ENCODE results near the gene RAB27A.

RAB27A gene

GRCh38 chr15:55289746-55290527 is at the start of gene RAB27A:
Gene RAB27A (minus strand): TSS chr15:55289813. CDS start chr15:55234934, 54,879 bp downstream.
- TF ChIP-seq FOXM1 (IDR thresholded peaks at IDR 0.05; ENCODE audit: borderline replicate concordance) (no peak), CTBP1 (IDR thresholded peaks at IDR 0.05; ENCODE audit: borderline replicate concordance) (no peak), TARDBP (IDR thresholded peaks at IDR 0.05) (no peak), ELF4 (IDR thresholded peaks at IDR 0.05) (no peak), ARNT (IDR thresholded peaks at IDR 0.05) (no peak), SP1 (IDR thresholded peaks at IDR 0.05) (no peak), NFRKB (IDR thresholded peaks at IDR 0.05) (no peak), L3MBTL2 (conservative IDR thresholded peaks at IDR 0.05) (no peak), LEF1 (IDR thresholded peaks at IDR 0.05; ENCODE audit: borderline replicate concordance) (no peak)
- POLR2A ChIA-PET, result no interaction called here
- peak; percentile 56 for DNase-seq (ENCODE audit: extremely low spot score)
- CTCF ChIA-PET, result interaction anchor here (1.1 kb wide), 1 partner anchor 73 kb away, joined by 5 read pairs; no protein-coding TSS in a partner anchor

GRCh38 chr15:55337160-55337559 is 47.5 kb upstream of the RAB27A start:
- TF ChIP-seq L3MBTL2 (conservative IDR thresholded peaks at IDR 0.05) (no peak), NFRKB (IDR thresholded peaks at IDR 0.05) (no peak), BHLHE40 (IDR thresholded peaks at IDR 0.05; ENCODE audit: borderline replicate concordance) (no peak), FOXA1 (IDR thresholded peaks at IDR 0.05) (no peak), ARNT (IDR thresholded peaks at IDR 0.05) (no peak), FOXM1 (IDR thresholded peaks at IDR 0.05; ENCODE audit: borderline replicate concordance) (no peak)
- DNase-seq (ENCODE audit: extremely low spot score), result no peak
- CTCF ChIA-PET, result no interaction called here
- POLR2A ChIA-PET, result no interaction called here

- DNase-seq (ENCODE audit: extremely low spot score), result no peak
- ChIA-PET CTCF (no interaction called here), POLR2A (no interaction called here)
- TF ChIP-seq ELF4 (IDR thresholded peaks at IDR 0.05), result no peak
- TF ChIP-seq CTBP1 (IDR thresholded peaks at IDR 0.05; ENCODE audit: borderline replicate concordance), result no peak
- no peak for TF ChIP-seq BHLHE40 (IDR thresholded peaks at IDR 0.05; ENCODE audit: borderline replicate concordance)
- no peak for TF ChIP-seq FOXK2 (IDR thresholded peaks at IDR 0.05)
- no peak for TF ChIP-seq FOXM1 (IDR thresholded peaks at IDR 0.05; ENCODE audit: borderline replicate concordance)
- TF ChIP-seq ZNF384 (IDR thresholded peaks at IDR 0.05), result no peak
- TF ChIP-seq ARNT (IDR thresholded peaks at IDR 0.05), result no peak
- TF ChIP-seq NFRKB (IDR thresholded peaks at IDR 0.05), result no peak
- TF ChIP-seq HDGF (IDR thresholded peaks at IDR 0.05; ENCODE audit: borderline replicate concordance), result no peak
- TF ChIP-seq L3MBTL2 (conservative IDR thresholded peaks at IDR 0.05), result no peak
- no peak for TF ChIP-seq SUZ12 (IDR thresholded peaks at IDR 0.05)
Observed at GRCh38 chr15:55334997-55335396, 45.4 kb upstream of the RAB27A start.

- CTCF ChIA-PET, result no interaction called here
- DNase-seq (ENCODE audit: extremely low spot score), result no peak
- no peak for TF ChIP-seq L3MBTL2 (conservative IDR thresholded peaks at IDR 0.05)
- TF ChIP-seq HDGF (IDR thresholded peaks at IDR 0.05; ENCODE audit: borderline replicate concordance), result no peak
- no peak for TF ChIP-seq FOXA1 (IDR thresholded peaks at IDR 0.05)
- no peak for TF ChIP-seq CTBP1 (IDR thresholded peaks at IDR 0.05; ENCODE audit: borderline replicate concordance)
- TF ChIP-seq FOXK2 (IDR thresholded peaks at IDR 0.05), result no peak
- TF ChIP-seq ARNT (IDR thresholded peaks at IDR 0.05), result no peak
- no peak for TF ChIP-seq FOXM1 (IDR thresholded peaks at IDR 0.05; ENCODE audit: borderline replicate concordance)
- POLR2A ChIA-PET, result no interaction called here
Observed at GRCh38 chr15:55334371-55334770, 44.8 kb upstream of the RAB27A start.

- TF ChIP-seq L3MBTL2 (conservative IDR thresholded peaks at IDR 0.05) (no peak), ZNF384 (IDR thresholded peaks at IDR 0.05) (no peak), LEF1 (IDR thresholded peaks at IDR 0.05; ENCODE audit: borderline replicate concordance) (no peak), FOXA1 (IDR thresholded peaks at IDR 0.05) (no peak), NFRKB (IDR thresholded peaks at IDR 0.05) (no peak), SP1 (IDR thresholded peaks at IDR 0.05) (no peak), FOXM1 (IDR thresholded peaks at IDR 0.05; ENCODE audit: borderline replicate concordance) (no peak), PKNOX1 (IDR thresholded peaks at IDR 0.05) (no peak), FOXK2 (IDR thresholded peaks at IDR 0.05) (no peak), CTBP1 (IDR thresholded peaks at IDR 0.05; ENCODE audit: borderline replicate concordance) (no peak), ARNT (IDR thresholded peaks at IDR 0.05) (no peak), ELF4 (IDR thresholded peaks at IDR 0.05) (no peak), HDGF (IDR thresholded peaks at IDR 0.05; ENCODE audit: borderline replicate concordance) (no peak), BHLHE40 (IDR thresholded peaks at IDR 0.05; ENCODE audit: borderline replicate concordance) (no peak), SUZ12 (IDR thresholded peaks at IDR 0.05) (no peak), TARDBP (IDR thresholded peaks at IDR 0.05) (no peak)
- ChIA-PET POLR2A (interaction anchor here (1.5 kb wide), 1 partner anchor 8 kb away, joined by 4 read pairs; the partner anchor contains the start of genes PIGB and PIGBOS1), CTCF (no interaction called here)
- DNase-seq (ENCODE audit: extremely low spot score), result no peak
Observed at GRCh38 chr15:55327387-55327786, 37.8 kb upstream of the RAB27A start.

GRCh38 chr15:55322467-55322866 is 32.9 kb upstream of the RAB27A start:
- TF ChIP-seq TARDBP (IDR thresholded peaks at IDR 0.05) (no peak), FOXA1 (IDR thresholded peaks at IDR 0.05) (no peak), LEF1 (IDR thresholded peaks at IDR 0.05; ENCODE audit: borderline replicate concordance) (no peak), ARNT (IDR thresholded peaks at IDR 0.05) (no peak), CTBP1 (IDR thresholded peaks at IDR 0.05; ENCODE audit: borderline replicate concordance) (no peak), NFRKB (IDR thresholded peaks at IDR 0.05) (no peak), FOXM1 (IDR thresholded peaks at IDR 0.05; ENCODE audit: borderline replicate concordance) (no peak), L3MBTL2 (conservative IDR thresholded peaks at IDR 0.05) (no peak), ZNF384 (IDR thresholded peaks at IDR 0.05) (no peak), BHLHE40 (IDR thresholded peaks at IDR 0.05; ENCODE audit: borderline replicate concordance) (no peak), PKNOX1 (IDR thresholded peaks at IDR 0.05) (no peak), SUZ12 (IDR thresholded peaks at IDR 0.05) (no peak), SP1 (IDR thresholded peaks at IDR 0.05) (no peak), HDGF (IDR thresholded peaks at IDR 0.05; ENCODE audit: borderline replicate concordance) (no peak), ELF4 (IDR thresholded peaks at IDR 0.05) (no peak), FOXK2 (IDR thresholded peaks at IDR 0.05) (no peak)
- DNase-seq (ENCODE audit: extremely low spot score), result no peak
- CTCF ChIA-PET, result no interaction called here
- POLR2A ChIA-PET, result no interaction called here
